OCI-LY1 (cell line): ENCODE results near the gene KIDINS220.

ENCODE experiments used
- H2AFZ ChIP-seq: fragments of 200-600 bp; sonication (generic), shearing (Covaris generic); 2 replicates; pipeline ENCODE4 v1.6.0; 2014; ENCODE audit warnings: antibody characterized with exemption, mild to moderate bottlenecking, low read length
- H3F3A ChIP-seq: fragments of 200-600 bp; sonication (generic), shearing (Covaris generic); 2 replicates; pipeline ENCODE4 v1.6.0; 2014; ENCODE audit warnings: mild to moderate bottlenecking, antibody characterized with exemption, low read length, moderate library complexity; ENCODE audit not compliant: insufficient read depth
- H3K27ac ChIP-seq: fragments of 200-600 bp; sonication (generic); 2 replicates; pipeline ENCODE4 v1.5.1; 2014; ENCODE audit warnings: low read length, mixed run types, mild to moderate bottlenecking, low read depth; ENCODE audit not compliant: poor library complexity, severe bottlenecking
- H3K27me3 ChIP-seq: fragments of 200-600 bp; sonication (generic); 2 replicates; pipeline ENCODE4 v1.6.0; 2014; ENCODE audit warnings: antibody characterized with exemption, mild to moderate bottlenecking, low read length, moderate library complexity; ENCODE audit not compliant: insufficient read depth
- H3K36me3 ChIP-seq: fragments of 200-600 bp; sonication (generic); 2 replicates; pipeline ENCODE4 v1.6.1; 2014; ENCODE audit warnings: mild to moderate bottlenecking, antibody characterized with exemption, low read length, moderate library complexity, mixed read lengths; ENCODE audit not compliant: insufficient read depth
- H3K4me1 ChIP-seq: fragments of 200-600 bp; sonication (generic); 2 replicates; pipeline ENCODE4 v1.5.1; 2014; ENCODE audit warnings: mild to moderate bottlenecking, low read length, moderate library complexity; ENCODE audit not compliant: insufficient read depth, severe bottlenecking
- H3K4me2 ChIP-seq: fragments of 200-600 bp; sonication (generic), shearing (Covaris generic); 2 replicates; pipeline ENCODE4 v1.6.1; 2014; ENCODE audit warnings: low read length
- H3K4me3 ChIP-seq: fragments of 200-600 bp; sonication (generic); 2 replicates; pipeline ENCODE4 v1.5.1; 2014; ENCODE audit warnings: low read length, low read depth, mild to moderate bottlenecking, mixed read lengths; ENCODE audit not compliant: poor library complexity, severe bottlenecking
- H3K79me2 ChIP-seq: fragments of 200-600 bp; shearing (Covaris generic); 2 replicates; pipeline ENCODE4 v1.6.1; 2016; ENCODE audit warnings: mixed run types, low read length, mixed read lengths; ENCODE audit not compliant: insufficient read depth
- H3K9ac ChIP-seq: fragments of 200-600 bp; sonication (generic), shearing (Covaris generic); 2 replicates; pipeline ENCODE4 v1.6.1; 2014; ENCODE audit warnings: mild to moderate bottlenecking, low read length, mixed read lengths
- H3K9me2 ChIP-seq: fragments of 200-600 bp; sonication (generic), shearing (Covaris generic); 2 replicates; pipeline ENCODE4 v1.6.1; 2014; ENCODE audit warnings: low read depth, mild to moderate bottlenecking, low read length, mixed read lengths
- H3K9me3 ChIP-seq: fragments of 200-600 bp; shearing (Covaris generic); 2 replicates; pipeline ENCODE4 v1.6.1; 2014; ENCODE audit warnings: low read length, mixed read lengths
- H4K20me1 ChIP-seq: fragments of 200-600 bp; sonication (generic), shearing (Covaris generic); 2 replicates; pipeline ENCODE4 v1.6.0; 2016; ENCODE audit warnings: mild to moderate bottlenecking, low read length; ENCODE audit not compliant: insufficient read depth
- EZH2 ChIP-seq: fragments of 200-600 bp; sonication (generic), shearing (Covaris generic); IDR thresholded peaks from 2 replicates; pipeline ENCODE4 v1.8.0; 2017; ENCODE audit warnings: borderline replicate concordance, mixed run types, mild to moderate bottlenecking, antibody characterized with exemption, low read length, moderate library complexity, mixed read lengths
- TF ChIP-seq, protein P1 (sequence below): fragments of 200-600 bp; sonication (generic), shearing (Covaris generic); IDR thresholded peaks from 2 replicates; pipeline ENCODE4 v1.5.1; 2017; ENCODE audit warnings: mild to moderate bottlenecking, antibody characterized with exemption, low read length, moderate library complexity, mixed read lengths

KIDINS220 gene

DNA sequence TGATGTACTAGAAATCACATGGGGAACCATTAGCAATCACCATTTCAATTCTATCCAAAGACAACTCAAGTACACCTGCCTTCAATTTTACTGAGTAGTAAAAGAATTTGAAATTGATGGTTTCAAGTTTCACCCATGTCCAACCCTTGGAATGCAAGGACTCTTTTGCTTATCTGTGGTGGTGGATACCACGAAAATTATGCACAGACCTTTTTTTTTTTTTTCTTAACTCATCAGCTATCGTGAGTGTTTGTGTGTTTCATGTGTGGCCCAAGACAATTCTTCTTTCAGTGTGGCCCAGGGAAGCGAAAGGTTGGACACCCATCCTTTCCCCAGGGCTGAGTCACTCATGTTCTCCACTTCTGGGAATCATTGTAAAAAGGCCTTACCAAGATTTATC, 132.5 kb downstream of the KIDINS220 start:
- H3K79me2 ChIP-seq: no peaks in the 10 kb centered on the region
- H3F3A ChIP-seq: no peaks in the 10 kb centered on the region
- no peaks in the 10 kb centered on the region for H3K9me2 ChIP-seq
- no peak overlapping the region for H3K4me2 ChIP-seq
- TF ChIP-seq, protein P1, sequence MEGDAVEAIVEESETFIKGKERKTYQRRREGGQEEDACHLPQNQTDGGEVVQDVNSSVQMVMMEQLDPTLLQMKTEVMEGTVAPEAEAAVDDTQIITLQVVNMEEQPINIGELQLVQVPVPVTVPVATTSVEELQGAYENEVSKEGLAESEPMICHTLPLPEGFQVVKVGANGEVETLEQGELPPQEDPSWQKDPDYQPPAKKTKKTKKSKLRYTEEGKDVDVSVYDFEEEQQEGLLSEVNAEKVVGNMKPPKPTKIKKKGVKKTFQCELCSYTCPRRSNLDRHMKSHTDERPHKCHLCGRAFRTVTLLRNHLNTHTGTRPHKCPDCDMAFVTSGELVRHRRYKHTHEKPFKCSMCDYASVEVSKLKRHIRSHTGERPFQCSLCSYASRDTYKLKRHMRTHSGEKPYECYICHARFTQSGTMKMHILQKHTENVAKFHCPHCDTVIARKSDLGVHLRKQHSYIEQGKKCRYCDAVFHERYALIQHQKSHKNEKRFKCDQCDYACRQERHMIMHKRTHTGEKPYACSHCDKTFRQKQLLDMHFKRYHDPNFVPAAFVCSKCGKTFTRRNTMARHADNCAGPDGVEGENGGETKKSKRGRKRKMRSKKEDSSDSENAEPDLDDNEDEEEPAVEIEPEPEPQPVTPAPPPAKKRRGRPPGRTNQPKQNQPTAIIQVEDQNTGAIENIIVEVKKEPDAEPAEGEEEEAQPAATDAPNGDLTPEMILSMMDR: no peak
- no peak for TF ChIP-seq EZH2
- H3K9me3 ChIP-seq: no peaks in the 10 kb centered on the region
- no peaks in the 10 kb centered on the region for H3K36me3 ChIP-seq
- H4K20me1 ChIP-seq: no peaks in the 10 kb centered on the region
- H3K9ac ChIP-seq: no peak overlapping the region
- no peak overlapping the region for H2AFZ ChIP-seq
- peaks cover 6% of the 10 kb centered on the region; the same call in 1 of the 2 replicates for H3K27me3 ChIP-seq
- no peak overlapping the region for H3K27ac ChIP-seq
- H3K4me3 ChIP-seq: no peak overlapping the region
- H3K4me1 ChIP-seq: no peaks in the 10 kb centered on the region

DNA sequence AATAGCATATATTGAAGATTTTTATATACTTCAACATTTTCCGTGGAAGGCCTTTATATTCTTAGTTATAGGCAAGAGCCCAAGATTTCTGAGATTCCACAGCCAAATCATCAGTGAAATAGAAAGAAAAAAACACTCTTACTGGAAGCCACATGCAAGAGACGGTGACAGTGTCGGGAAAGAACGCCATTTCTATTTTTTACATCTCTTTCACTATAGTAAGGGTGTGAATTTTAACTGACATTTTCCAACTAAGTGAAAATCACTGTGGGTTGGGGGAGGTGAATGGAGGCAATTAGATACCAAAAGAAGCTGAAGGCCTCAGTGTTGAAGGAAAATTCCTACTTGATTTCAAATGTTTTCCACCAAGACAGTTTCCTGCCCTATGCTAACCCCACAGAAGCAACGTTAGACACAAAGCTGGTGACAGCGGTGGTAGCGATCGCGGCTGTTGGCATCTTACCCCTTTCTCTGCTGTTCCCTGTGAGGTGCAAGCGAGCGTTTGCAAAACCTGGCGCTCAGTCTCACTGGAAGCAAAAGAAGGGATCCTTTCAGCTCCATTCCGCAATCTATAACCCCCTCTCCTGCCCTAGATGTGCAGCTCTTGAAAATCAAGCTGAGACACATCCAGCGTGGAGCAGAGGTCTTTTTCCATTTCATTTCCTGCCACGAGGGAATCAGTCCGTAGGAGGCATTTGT, 135.6 kb downstream of the KIDINS220 start:
- Histone ChIP-seq H3K79me2 (no peaks in the 10 kb centered on the region), H3K4me1 (no peaks in the 10 kb centered on the region), H3K27ac (no peak overlapping the region), H3K9me3 (no peaks in the 10 kb centered on the region), H3F3A (no peaks in the 10 kb centered on the region), H2AFZ (no peak overlapping the region), H3K4me3 (no peak overlapping the region), H3K27me3 (peaks cover 6% of the 10 kb centered on the region; the same call in 1 of the 2 replicates), H3K36me3 (no peaks in the 10 kb centered on the region), H3K9ac (no peak overlapping the region), H3K4me2 (no peak overlapping the region), H4K20me1 (no peaks in the 10 kb centered on the region), H3K9me2 (no peaks in the 10 kb centered on the region)
- TF ChIP-seq, protein P1: no peak
- no peak for TF ChIP-seq EZH2

DNA sequence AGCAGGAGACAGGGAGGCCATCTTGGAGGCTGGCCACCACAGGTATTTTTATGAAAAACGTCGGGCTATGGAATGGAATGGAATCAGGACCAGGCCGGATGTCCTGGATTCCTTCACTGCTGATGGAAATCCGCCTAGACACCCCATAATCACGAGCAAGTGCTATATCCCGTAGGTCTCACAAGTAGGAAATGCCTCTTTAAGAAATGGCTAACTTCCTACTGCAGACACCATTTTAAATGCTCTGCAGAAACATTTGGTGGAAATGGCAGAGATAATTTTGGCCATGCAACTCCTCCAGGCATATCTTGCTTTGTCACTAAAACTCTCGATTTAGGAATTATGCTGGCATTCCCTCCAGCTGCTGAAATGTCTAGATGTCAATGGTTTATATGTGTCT, 137.6 kb downstream of the KIDINS220 start:
- no peaks in the 10 kb centered on the region for H3K36me3 ChIP-seq
- no peaks in the 10 kb centered on the region for H3K4me1 ChIP-seq
- H3K9me2 ChIP-seq: no peaks in the 10 kb centered on the region
- no peak overlapping the region for H3K9ac ChIP-seq
- H3F3A ChIP-seq: no peaks in the 10 kb centered on the region
- H2AFZ ChIP-seq: no peak overlapping the region
- H3K27ac ChIP-seq: no peak overlapping the region
- H3K27me3 ChIP-seq: peaks cover 6% of the 10 kb centered on the region; the same call in 1 of the 2 replicates
- H3K9me3 ChIP-seq: no peaks in the 10 kb centered on the region
- no peak overlapping the region for H3K4me2 ChIP-seq
- no peaks in the 10 kb centered on the region for H3K79me2 ChIP-seq
- no peak overlapping the region for H3K4me3 ChIP-seq
- TF ChIP-seq, protein P1: no peak
- TF ChIP-seq EZH2: no peak
- H4K20me1 ChIP-seq: no peaks in the 10 kb centered on the region
